SK-N-SH (cell line): ENCODE data around the gene NECTIN1. TPM values are rescaled to one million over a fixed set of nuclear protein-coding genes. Genes with fewer than 3 reads are reported as not detected.
A peak's percentile ranks its signal among the peaks of the same experiment; 100 is the strongest.

ENCODE experiments used
- CTCF ChIA-PET: fragments of 300-600, 350-600 bp; formaldehyde crosslinking; extraction: SDS; loops from one replicate; lab custom pipeline; 2021; lab: Yijun Ruan, JAX
- POLR2A ChIA-PET: fragments of 350-600 bp; sonication (Branson Sonifier 250); formaldehyde crosslinking; extraction: SDS; loops from one replicate; lab custom pipeline; 2020; ENCODE audit warnings: antibody characterized with exemption, inconsistent platforms; lab: Yijun Ruan, JAX
- DNase-seq: peaks from one replicate; pipeline ENCODE4 v3.0.0; 2012
- H2AFZ ChIP-seq: fragments of 200-600 bp; sonication (generic); 2 replicates; pipeline ENCODE4 v1.8.1; 2016; ENCODE audit warnings: antibody characterized with exemption, mild to moderate bottlenecking, low read depth
- H3F3A ChIP-seq: fragments of 200-600 bp; sonication (generic); replicated peaks from 2 replicates; pipeline ENCODE3; 2016; ENCODE audit warnings: antibody characterized with exemption, mild to moderate bottlenecking; ENCODE audit not compliant: insufficient read depth
- H3K27ac ChIP-seq, 2 experiments: fragments of 200-500 bp in 1 of 2; fragments of 200-600 bp in 1 of 2; sonication (Bioruptor generic) in 1 of 2; sonication (generic), shearing (Covaris generic) in 1 of 2; 2 replicates each; pipeline versions ENCODE4 v1.5.1 to v1.6.1; 2014 to 2016; ENCODE audit warnings: low read depth in 2 of 2, inconsistent platforms in 1 of 2, low read length in 1 of 2, mild to moderate bottlenecking in 1 of 2, mixed read lengths in 1 of 2
- H3K27me3 ChIP-seq: fragments of 200-600 bp; sonication (generic), shearing (Covaris generic); 2 replicates; pipeline ENCODE4 v1.6.1; 2016; ENCODE audit warnings: mixed run types; ENCODE audit not compliant: insufficient read depth
- H3K36me3 ChIP-seq, 2 experiments: fragments of 200-500 bp in 1 of 2; fragments of 200-600 bp in 1 of 2; sonication (Bioruptor generic) in 1 of 2; sonication (generic) in 1 of 2; replicated peaks in 1 of 2; 2 replicates each; pipeline versions ENCODE3 to v1.5.1; 2014 to 2016; ENCODE audit warnings: low read length in 1 of 2, mild to moderate bottlenecking in 1 of 2; ENCODE audit not compliant: insufficient read depth in 2 of 2, control insufficient read depth in 1 of 2
- H3K4me1 ChIP-seq, 2 experiments: fragments of 200-500 bp in 1 of 2; fragments of 200-600 bp in 1 of 2; sonication (Bioruptor generic) in 1 of 2; sonication (generic), shearing (Covaris generic) in 1 of 2; 2 replicates each; pipeline versions ENCODE4 v1.5.1 to v1.6.1; 2014 to 2016; ENCODE audit warnings: low read depth in 1 of 2, low read length in 1 of 2, mixed run types in 1 of 2; ENCODE audit not compliant: insufficient read depth in 2 of 2, control insufficient read depth in 1 of 2
- H3K4me2 ChIP-seq: fragments of 200-600 bp; sonication (generic), shearing (Covaris generic); 2 replicates; pipeline ENCODE4 v1.6.1; 2017; ENCODE audit warnings: mixed run types
- H3K4me3 ChIP-seq, 2 experiments: fragments of 200-500 bp in 1 of 2; fragments of 200-600 bp in 1 of 2; sonication (Bioruptor generic) in 1 of 2; sonication (generic), shearing (Covaris generic) in 1 of 2; 2 replicates each; pipeline versions ENCODE4 v1.5.1 to v1.8.1; 2014 to 2016; ENCODE audit warnings: low read depth in 2 of 2, inconsistent platforms in 1 of 2, low read length in 1 of 2, mild to moderate bottlenecking in 1 of 2, mixed read lengths in 1 of 2, moderate library complexity in 1 of 2
- H3K79me2 ChIP-seq: fragments of 200-600 bp; sonication (generic); 2 replicates; pipeline ENCODE4 v1.8.1; 2017; ENCODE audit warnings: mild to moderate bottlenecking; ENCODE audit not compliant: insufficient read depth
- H3K9ac ChIP-seq: fragments of 200-600 bp; sonication (generic); 2 replicates; pipeline ENCODE4 v1.6.1; 2017; ENCODE audit warnings: mixed run types
- H3K9me2 ChIP-seq: fragments of 200-600 bp; sonication (generic); 2 replicates; pipeline ENCODE4 v1.6.1; 2017; ENCODE audit warnings: mixed run types
- H3K9me3 ChIP-seq: fragments of 200-600 bp; sonication (generic); 2 replicates; pipeline ENCODE4 v1.6.1; 2017; ENCODE audit warnings: mixed run types, mild to moderate bottlenecking, moderate library complexity
- H4K20me1 ChIP-seq: fragments of 200-600 bp; sonication (generic); 2 replicates; pipeline ENCODE4 v1.6.1; 2017; ENCODE audit warnings: mild to moderate bottlenecking, mixed run types; ENCODE audit not compliant: insufficient read depth
- CTCF ChIP-seq: fragments of 200-600 bp; sonication (generic); IDR thresholded peaks from 2 replicates; pipeline ENCODE4 v1.6.1; 2017; ENCODE audit warnings: antibody characterized with exemption, mild to moderate bottlenecking, moderate library complexity
- FOSL2 ChIP-seq: IDR thresholded peaks from 2 replicates; pipeline ENCODE4 v1.4.0; 2012; ENCODE audit warnings: low read depth, mild to moderate bottlenecking, moderate library complexity, borderline replicate concordance
- JUND ChIP-seq: IDR thresholded peaks from 2 replicates; pipeline ENCODE4 v1.4.0; 2012
- MEF2A ChIP-seq: IDR thresholded peaks from 2 replicates; pipeline ENCODE4 v1.4.0; 2012; ENCODE audit warnings: low read depth, borderline replicate concordance
- PBX3 ChIP-seq: IDR thresholded peaks from 2 replicates; pipeline ENCODE4; 2012
- POLR2AphosphoS5 ChIP-seq: IDR thresholded peaks from 2 replicates; pipeline ENCODE4 v1.6.1; 2012; ENCODE audit warnings: low read depth, low read length
- RCOR1 ChIP-seq: fragments of 150-350 bp; IDR thresholded peaks from 2 replicates; pipeline ENCODE4 v1.6.1; 2017; ENCODE audit warnings: antibody characterized with exemption, low read length
- REST ChIP-seq: IDR thresholded peaks from 2 replicates; pipeline ENCODE4 v1.6.1; 2012; ENCODE audit warnings: mild to moderate bottlenecking, low read depth, low read length, moderate library complexity
- RXRA ChIP-seq: IDR thresholded peaks from 2 replicates; pipeline ENCODE4 v1.4.0; 2012; ENCODE audit warnings: low read depth, mild to moderate bottlenecking, borderline replicate concordance
- WGBS: methylation state at CpG from one replicate; pipeline ENCODE4 v1.1.6; 2017; ENCODE audit warnings: low lambda C conversion rate; 5-methylcytosine and 5-hydroxymethylcytosine counted together
- polyA plus RNA-seq, 3 experiments: library from polyadenylated mRNA; depleted of rRNA; stranded (reverse); fragments of >200 nt; gene quantifications; 2 replicates each; pipeline ENCODE4 v1.2.3, GENCODE V29; 2012

Gene NECTIN1
- polyA plus RNA-seq, 1 of the 3 experiments (the other 2 are of a cell fraction), result 9.1 TPM

- TF ChIP-seq REST (no peak), POLR2AphosphoS5 (peak; percentile 73; the same call in 1 of the 2 replicates), CTCF (no peak), MEF2A (no peak), JUND (no peak)
These were observed 1.1 kb upstream of the NECTIN1 start (continued) for GRCh38 chr11:119729951-119730613.

- peaks cover 27% of the 10 kb centered on the region; the same call in 1 of the 2 replicates for H4K20me1 ChIP-seq
- H3K79me2 ChIP-seq, result peaks cover 18% of the 10 kb centered on the region
- H3K27me3 ChIP-seq, result no peaks in the 10 kb centered on the region
- peaks cover 6 to 41% of the 10 kb centered on the region in 2 experiments; a peak in 2 of 4 replicates for H3K4me1 ChIP-seq
- peak overlapping the region; percentile 70; the same call in 1 of the 2 replicates for H3K9ac ChIP-seq
- H3K4me2 ChIP-seq, result peak overlapping the region; percentile 99
- DNase-seq, result no peak
- H3K9me3 ChIP-seq, result no peaks in the 10 kb centered on the region
- peak overlapping the region; percentile 94 for H2AFZ ChIP-seq
- H3K4me3 ChIP-seq, result peak overlapping the region; percentile 84 to 87
- no peaks in the 10 kb centered on the region for H3K36me3 ChIP-seq
- peak overlapping the region; percentile 74 to 97 for H3K27ac ChIP-seq
- no peaks in the 10 kb centered on the region for H3K9me2 ChIP-seq
- TF ChIP-seq RXRA (no peak), PBX3 (no peak), FOSL2 (no peak), RCOR1 (0 out of 2 replicates have a peak, but pooled peaks have one; percentile 9)
- WGBS, result 3% methylated on average over 10 of the region's 21 CpGs
- ChIA-PET POLR2A (interaction anchor here (0.7 to 2.8 kb wide), 22 partner anchors 8 to 379 kb away, joined by 3 to 32 read pairs (median 4); no protein-coding TSS in a partner anchor), CTCF (interaction anchor here (0.6 to 7.7 kb wide), 89 partner anchors 9 to 439 kb away, joined by 3 to 129 read pairs (median 5); no protein-coding TSS in a partner anchor)
- no peaks in the 10 kb centered on the region for H3F3A ChIP-seq
These were observed 554 bp upstream of the NECTIN1 start for GRCh38 chr11:119729581-119729927.
